NCI-H1930 (cell line): ENCODE measurements around the gene AKR1C1.
"Not testable (repeated sequence)": the region's sequence is repeated elsewhere in the genome, so short reads cannot be mapped to it uniquely, and the experiment has no call there.

Experiments
- DNase-seq, 2 experiments: peaks; one replicate each; lab custom pipeline; 2025; lab: John Stamatoyannopoulos, UW

AKR1C1 gene

DNA sequence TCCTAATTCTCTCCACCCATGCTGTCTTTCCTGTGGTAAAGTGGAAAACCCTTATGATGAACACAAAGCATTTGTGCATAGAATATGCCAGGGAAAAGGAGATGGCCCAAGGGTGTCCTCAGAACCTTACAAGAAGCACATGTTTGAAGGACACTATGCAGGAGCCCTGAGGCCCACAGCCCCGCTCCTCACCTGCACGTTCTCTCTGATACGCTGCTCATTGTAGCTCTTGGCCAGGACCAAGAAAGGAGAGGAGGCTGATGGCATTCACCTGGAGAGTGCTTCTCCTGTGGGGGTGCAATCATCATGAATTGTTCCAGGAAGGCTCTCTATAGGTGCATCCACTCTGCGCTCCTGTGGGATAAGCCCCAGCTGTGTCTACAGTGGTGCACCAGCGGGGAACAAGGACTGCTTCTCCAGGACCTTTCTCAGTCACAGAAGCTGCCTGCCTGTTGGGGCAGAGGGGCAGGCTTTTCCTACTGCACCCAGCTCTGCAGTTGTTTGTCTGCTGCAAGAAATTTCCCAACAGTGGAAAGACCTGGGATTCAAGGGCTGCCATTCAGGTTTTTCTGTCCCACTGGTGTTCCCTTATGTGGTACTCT, 20.5 kb downstream of the AKR1C1 start:
- DNase-seq, result no peak

DNA sequence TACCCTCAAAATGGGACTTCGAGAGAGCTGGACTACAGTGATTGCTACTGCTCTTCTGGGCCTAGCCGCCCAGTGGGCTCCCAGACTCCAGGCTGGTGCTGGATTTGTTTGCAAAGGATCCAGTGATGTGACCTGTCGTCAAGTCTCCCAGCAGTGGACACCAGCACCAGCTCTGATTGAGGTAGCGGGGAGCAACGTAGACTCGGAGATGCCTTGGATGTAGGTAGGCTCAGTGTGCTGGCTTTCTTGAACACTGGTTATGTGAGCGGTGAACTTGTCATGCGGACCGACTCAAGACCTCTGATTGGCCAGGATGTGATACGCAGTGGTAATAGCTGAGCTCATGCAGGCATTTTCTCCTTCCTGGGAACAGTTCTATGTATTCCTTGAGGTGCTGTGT, 21.0 kb downstream of the AKR1C1 start:
- DNase-seq, result no peak

DNA sequence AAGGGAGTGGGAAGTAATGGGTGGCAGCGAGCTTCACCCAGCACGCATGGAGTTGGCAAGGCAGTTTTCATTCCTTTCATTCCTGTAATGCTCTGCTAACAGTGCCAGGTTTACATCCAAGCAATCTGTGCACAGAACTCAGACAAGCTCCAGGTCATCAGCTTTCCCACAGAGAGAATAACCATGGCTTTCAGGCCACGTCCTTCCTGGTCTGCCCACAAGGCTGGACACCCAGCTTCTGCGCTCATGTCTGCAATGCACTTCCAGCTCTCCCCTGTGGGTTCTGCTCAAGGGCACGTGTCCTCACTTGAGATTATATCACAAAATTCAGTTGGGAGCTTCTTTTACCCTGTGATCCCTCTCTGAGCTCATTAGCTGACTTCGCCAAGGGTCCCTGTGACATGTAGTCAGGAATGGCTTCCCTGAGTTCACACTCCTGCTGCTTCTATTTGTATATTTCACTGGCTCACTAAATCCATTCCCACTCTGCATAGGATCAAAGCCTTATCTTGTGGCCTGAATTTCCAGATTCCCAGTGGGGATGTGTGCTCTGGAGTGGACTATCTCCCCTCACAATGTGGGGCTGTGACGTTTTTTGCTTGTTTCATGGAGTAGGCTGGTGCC, 21.9 kb downstream of the AKR1C1 start:
- no peak for DNase-seq

DNA sequence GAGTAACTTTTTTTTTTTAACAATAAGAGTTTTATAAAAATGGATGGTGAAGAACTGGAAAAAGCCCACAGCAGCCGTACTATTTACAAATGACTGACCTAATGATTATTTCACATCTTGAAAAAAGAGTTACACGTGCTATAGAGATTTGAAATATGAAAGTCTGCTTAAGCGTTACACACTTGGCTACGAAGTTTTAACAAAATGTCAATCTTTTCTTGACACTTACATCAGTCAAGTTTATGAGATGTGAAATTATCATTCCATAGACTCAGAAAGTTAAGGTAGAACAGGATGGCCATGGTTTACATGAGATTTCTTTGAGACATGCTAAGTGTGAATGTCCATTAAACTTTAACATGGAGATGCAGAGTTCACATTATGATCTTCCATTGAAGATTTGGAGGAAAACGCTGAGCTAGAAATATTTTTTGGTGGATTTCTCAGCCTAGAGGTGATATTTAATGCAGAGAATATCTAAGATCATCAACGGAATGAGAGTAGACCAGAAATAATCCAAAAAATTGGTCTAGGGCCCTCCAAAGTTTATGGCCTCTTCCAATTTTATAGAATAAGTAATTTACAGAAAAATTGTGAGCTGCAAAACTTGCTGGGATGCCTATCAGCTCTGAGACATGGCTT, 24.9 kb downstream of the AKR1C1 start:
- DNase-seq, result not testable (repeated sequence)

DNA sequence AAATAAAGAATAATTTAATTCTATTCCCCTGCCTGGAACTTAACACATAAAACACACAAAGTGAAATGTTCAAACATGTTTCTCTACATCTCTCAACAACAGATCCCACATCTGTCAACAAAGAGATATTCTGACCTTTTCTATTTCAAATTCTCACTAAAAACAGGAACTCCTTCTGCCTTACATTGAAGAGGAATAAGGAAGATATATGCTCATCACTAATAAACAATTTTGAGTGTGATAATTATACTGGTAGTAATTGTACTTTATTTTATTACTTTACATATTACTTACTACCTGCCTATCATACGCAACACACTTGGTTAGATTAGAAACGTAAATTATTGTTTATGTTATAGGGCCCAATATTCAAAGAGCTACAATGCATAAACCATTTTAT, 27.0 kb downstream of the AKR1C1 start:
- DNase-seq, result no peak

DNA sequence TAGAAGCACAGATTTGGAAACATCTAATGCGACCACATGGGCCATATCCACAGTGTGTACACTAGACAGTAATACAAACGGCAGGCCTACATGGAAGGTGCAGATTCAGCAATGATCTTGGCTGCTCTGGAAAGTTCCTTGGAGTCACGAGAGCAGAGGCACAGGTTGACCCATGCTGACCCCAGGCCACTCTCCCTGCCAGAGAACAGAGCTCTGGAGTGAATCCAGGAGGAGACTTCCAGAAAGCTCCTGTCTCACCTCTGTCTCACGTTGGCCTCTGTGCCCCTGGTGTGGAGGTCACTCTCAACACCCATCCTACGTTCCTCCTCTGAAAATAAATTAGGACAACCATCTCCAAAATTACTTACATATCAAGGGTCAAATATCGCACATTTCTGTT, 28.2 kb downstream of the AKR1C1 start:
- not testable (repeated sequence) for DNase-seq

DNA sequence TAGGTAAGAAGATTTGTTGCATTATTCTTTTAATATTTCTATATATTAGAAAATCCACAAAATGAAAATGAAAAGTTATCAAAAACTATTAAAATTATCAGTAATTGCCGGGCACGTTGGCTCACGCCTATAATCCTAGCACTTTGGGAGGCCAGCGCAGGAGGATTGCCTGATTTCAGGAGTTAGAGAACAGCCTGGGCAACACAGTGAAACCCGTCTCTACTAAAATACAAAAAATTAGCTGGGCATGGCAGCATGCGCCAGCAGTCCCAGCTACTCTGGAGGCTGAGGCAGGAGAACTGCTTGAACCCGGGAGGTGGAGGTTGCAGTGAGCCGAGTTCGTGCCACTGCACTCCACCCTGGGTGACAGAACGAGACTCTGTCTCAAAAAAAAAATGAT, 29.3 kb downstream of the AKR1C1 start:
- DNase-seq, result not testable (repeated sequence)

DNA sequence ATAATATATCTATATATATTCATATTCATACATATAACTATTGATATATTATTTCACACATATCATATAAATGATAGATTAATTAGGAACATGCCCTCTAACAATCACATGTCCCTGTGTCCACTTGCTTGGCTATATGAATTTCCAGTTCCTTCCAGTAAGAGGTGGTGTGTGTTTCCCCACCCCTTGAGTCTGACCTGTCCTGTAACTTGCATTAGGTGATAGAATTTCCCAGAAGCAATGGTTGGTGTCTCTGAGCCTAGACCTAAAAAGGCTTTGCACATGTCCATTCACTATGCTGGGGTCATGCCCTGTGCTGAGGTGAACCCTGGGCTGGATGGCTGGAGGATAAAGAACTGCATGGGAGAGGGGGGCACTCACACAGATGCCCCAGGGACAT, 31.0 kb downstream of the AKR1C1 start:
- not testable (repeated sequence) for DNase-seq

DNA sequence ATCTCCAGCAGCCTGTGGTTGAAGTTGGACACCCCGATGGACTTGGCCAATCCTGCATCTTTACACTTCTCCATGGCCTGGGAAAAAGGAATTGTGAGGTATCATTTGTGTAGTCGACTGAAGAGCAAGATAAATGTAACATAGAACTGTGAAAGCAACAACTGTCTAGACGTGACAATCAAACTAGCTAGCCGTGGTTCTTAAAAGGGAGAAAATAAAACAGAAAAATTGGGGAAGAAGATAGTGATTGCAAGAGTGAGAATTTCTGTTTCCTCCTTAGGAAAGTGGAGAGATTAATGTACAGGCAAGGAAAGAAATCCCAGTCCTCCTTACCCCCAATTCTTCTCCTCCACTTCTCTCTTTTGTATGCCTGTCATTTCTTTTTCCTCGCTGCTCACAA, 35.5 kb downstream of the AKR1C1 start:
- no peak for DNase-seq

DNA sequence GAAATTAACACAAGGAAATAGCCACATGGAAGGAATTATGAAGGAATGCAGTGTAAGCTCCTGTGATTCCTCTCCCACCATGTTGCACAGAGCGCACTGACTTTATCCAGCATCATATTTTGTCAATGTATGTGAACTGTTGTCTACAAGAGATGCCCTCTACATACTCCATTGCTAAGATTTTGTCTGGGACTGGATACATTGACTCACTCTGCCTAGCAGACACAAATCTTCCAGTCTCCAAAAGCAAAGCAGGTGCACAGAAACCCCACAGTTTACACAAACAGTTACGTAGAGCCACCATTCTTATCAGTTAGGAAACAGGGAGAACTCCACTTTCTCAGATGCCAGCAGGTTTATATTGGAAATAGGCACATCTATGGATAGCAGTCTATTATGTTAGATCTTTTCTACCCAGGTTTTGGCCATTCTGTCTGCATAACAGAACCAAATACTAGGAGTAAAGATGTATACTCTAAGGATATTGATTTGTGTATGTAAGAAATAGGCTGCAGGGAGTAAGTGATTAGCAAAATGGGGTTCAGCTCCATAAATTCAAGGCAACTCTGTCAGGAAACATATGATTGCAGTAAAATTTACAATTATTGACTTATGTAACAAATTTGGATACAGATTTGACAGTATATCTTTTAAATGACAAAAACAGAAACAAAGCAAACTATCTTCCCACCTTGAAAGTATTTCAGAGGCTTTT, 39.0 kb downstream of the AKR1C1 start:
- DNase-seq, result no peak

DNA sequence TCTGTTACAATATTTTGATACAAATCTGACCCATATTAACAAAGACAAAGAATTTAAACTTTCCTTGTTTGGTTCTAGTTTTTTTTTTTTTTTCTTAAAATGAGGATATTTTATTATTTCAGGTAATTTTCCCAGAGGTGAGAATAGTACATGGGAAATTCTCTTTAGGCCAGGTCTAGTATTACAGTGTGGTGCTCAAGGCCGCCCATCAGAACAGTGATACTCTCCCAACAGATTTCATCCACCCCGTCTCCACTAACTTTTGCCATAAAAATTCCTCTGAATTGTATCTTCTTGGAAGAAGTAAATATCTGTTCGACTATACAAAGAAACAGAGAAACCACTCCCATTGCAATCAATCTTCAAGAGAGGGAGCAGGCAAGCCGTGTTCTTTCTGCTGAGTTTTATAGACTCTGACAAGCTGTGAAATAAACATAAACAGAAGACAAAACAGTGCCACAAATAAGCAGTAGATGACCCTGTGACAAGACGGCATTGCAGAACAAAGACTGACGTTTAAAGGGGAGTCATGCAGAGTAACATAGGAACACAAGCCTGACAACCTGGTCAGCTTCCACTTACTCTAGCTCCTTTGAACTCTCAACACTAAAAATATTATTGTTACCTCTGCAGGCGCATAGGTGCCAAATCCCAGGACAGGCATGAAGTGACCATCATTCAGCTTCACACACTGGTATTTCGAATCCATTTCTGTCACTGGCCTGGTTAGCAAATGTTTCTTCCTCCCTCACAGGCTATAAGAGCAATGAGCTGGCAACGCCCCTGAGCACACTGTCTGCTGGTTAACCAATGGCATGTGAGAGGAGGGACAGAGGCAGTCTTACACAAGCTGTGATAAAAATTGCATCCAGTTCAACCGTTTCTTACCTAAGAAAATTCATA, 40.2 kb downstream of the AKR1C1 start, which contains the start of gene AKR1C2:
Gene AKR1C2, minus strand, starts transcription at position 731 of the 903 bp plus-strand sequence. Its CDS starts 22 bp downstream, at position 709.
- not testable (repeated sequence) for DNase-seq

DNA sequence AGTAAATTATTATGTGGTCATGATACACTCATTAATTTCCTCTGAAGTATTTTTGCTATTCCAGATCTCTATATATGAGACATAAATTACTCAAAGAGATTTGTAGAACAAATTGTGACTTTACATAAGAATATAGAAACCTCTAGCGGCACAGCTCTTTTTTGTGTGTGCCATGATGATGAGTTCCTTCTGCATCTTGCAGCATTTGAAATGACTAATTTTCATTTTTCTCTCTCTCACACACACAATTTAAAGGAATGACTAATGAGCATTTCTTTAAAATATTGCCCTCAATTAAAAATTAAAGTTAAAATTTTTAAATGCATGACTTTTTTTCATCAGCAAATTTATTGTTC, 40.8 kb downstream of the AKR1C1 start:
- DNase-seq, result not testable (repeated sequence)

DNA sequence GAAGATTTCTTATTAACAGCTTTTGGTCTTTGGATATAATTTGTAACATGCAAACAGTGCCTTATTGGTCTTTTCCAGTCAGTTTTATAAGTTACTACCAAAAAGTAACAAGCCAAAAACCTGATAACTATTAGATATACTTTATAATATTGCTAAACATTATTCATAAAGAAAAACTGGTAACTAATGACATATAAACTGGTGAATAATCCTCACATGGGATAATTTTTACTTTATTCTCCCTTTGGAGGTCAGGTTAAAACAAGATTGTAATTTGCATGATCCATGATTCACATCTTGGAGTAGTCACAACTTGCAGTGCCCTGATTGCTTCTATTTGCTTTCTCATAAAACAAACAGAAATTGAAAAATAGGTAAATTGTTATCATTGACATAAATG, 41.3 kb downstream of the AKR1C1 start:
- not testable (repeated sequence) for DNase-seq

DNA sequence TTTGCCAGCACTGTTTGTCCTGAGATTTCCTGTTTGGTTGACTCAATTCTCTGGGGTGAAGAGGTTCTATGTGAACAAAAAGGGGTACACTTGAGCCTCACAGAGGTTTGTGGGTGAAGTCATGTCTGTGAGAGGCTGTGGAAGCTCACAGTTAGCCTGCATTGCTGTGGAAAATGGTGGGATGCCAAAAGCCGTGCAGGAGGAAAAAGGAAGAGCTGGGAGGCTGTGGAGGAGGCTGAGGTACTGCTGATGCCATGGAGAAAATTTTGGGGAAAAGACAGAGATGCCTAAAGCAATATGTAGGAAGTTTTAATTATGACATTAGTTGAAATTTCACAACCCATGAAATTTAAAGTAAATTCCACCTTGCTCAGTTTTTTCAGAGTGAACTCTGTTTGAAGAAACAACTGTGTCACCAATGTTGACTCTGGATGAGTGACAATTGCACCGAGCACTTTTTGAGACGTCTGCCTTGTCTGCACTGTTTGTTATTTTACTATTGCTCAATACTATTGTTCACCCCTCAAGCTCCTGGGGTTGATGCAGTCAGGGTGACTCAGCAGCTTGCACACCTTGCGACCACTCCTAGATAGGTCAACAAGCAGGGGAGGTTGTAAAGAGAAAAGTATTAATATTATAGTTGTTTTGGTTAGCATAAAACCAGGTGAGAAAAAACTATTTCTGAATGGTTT, 45.8 kb downstream of the AKR1C1 start:
- DNase-seq, result not testable (repeated sequence)

DNA sequence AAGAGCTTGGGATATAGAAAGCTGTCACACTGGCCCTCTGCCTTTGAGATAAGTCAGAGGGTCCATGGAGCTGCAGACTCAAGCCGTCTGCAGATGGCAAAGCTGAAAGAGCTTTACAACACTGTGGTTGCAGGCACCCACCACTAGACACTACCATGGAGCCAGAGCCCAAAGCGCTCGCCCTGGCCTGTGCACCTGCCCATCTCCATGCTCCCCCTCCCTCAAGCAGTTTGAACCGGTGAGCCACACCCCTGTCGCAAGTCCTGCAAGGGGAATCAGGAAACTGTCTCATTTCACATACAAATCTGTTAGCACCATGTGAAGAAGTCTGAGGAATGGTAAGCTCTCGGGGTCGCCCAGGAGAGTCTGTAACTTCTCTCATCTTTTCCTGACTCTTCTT, 46.8 kb downstream of the AKR1C1 start:
- not testable (repeated sequence) for DNase-seq

DNA sequence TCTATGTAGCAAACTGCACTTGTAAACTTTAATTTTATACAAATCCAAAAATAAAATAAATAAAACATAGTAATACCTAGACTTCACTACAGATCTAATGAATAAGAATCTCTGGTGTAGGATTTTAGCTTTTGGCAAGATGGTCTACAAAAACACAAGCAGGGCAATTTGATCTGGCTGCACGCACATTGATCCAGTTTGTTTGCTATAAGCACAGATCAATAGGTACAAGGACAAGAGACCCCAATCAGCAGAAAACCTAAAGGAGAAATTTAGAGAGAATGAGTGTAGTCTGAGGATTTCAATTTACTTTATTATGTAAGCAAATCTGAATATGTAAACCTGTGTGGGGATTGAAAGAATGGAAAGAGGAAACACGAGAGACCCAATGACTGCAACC, 48.2 kb downstream of the AKR1C1 start:
- DNase-seq, result not testable (repeated sequence)

DNA sequence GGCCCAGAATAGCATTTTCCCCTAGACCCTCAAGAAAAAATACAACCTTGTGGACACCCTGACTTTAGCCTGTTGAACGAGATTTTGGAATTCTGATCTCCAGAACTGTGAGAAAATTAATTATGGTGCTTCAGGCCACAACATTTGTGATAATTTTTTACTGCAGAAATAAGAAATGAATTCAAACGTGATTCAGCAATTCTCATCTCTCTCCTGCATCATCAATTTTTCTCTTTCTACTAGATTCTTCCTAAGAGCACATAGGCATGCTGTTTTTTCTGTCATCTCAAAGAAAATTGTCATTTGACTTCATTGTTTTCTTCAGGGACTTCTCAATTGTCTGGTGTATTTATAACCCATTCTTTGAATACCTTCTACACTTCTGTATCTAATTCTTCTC, 49.4 kb downstream of the AKR1C1 start:
- no peak for DNase-seq

DNA sequence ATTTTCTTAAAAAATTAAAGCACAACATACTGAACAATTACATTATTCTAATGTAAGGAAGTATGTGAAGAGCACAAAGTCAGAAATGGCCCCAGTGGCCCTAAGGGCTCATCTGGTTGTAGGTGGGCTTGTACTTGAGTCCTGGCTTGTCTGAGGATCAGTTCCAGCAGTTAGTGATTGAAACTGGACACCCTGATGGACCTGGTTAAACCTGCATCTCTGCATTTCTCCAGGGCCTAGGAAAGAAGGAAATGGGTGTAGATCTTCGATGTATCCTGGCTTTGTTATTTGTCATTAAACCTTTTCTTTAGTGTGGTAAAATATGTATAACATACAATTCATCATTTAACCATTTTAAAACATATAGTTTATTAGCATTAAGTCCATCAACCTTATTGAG, 50.2 kb downstream of the AKR1C1 start:
- DNase-seq, result no peak

DNA sequence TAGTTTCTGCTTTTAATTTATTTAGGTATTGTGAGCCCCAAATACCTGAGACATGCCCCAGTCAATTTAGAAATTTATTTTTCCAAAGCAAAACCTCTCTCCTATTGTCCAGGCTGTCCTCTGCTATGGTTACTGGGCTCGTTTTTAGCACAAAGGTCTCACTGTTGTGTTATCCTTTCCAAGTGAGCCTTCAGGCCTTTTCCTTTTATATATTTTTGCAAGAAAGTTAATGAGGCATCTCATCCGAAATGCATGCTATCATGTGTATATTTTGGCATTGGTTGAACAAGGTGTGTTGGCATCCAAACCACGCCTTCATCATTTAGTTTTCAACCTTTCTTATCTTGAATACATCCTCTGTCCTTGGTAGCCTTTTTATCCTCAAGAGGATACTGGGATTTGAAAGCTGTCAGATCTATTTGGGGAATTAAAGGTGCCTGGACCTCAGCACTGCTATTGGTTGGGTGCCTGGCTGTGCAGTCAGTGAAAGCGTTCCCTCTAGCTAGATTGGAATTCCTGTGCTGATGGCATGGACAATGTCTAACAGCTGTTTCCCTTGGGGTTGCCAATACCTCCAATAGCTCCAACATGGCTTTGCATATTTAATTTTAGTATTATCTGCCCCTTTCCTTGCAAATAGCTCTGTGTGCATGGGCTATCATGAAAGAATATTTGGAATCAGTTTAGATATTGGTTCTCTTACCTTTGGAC, 51.1 kb downstream of the AKR1C1 start:
- DNase-seq, result not testable (repeated sequence)

DNA sequence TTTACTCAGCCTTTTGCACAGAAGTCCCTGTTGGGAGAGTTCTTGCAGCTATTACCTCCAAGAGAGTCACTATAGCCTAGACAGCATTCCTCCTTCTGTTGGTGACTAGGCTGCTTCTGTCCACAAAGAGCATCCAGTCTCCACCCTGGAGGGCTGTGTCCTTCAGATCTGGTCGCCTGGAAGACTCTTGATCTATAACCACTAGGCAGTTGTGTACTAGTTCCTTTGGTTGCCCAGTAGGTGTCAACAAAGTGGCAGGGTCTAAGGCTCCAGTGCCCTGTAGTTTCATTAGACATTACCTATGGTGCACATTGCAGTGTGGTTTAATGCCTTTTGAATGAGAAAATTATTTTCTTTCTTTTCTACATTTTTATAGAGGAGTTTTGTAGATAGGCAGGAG, 51.7 kb downstream of the AKR1C1 start:
- no peak for DNase-seq

DNA sequence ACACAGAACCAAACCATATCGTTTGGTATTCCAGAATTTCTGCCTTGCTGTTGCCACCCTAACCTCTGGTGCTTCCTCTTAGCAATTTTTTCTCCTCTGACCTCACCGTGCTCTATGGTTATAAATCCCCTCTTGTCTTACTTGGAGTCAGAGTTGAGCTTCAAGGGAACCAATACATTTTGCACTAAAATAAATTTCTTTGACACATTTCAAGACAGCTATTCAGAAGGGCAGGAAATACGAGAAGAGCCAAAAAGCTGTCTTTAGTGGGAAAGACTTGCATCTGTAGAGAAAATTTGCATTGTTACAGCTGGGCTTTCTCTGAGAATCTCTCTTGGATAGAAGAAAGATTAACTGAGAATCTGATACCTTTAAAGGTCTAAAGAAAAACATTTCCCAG, 54.9 kb downstream of the AKR1C1 start:
- no peak for DNase-seq
